ENCODE measurements around the gene LIMCH1.

- TF ChIP-seq POLR2AphosphoS5 (IDR thresholded peaks at IDR 0.05; ENCODE audit: low read depth, low read length) (no peak), TAF1 (IDR thresholded peaks at IDR 0.05; ENCODE audit: borderline replicate concordance, insufficient read depth, low read length) (no peak), REST (IDR thresholded peaks at IDR 0.05; ENCODE audit: insufficient read depth in 1 of 2, low read depth in 2 of 2, low read length in 2 of 2) (no peak)
These were observed 7.3 kb downstream of the LIMCH1 start for GRCh38 chr4:41545238-41545637.

Data from PFSK-1 (cell line).